Neural cell (in vitro differentiated cells): ENCODE data around the gene PRM2. TPM values are rescaled to one million over a fixed set of nuclear protein-coding genes. Genes with fewer than 3 reads are reported as not detected.

Experiments
- H2AFZ ChIP-seq: fragments of 200-600, 300-800 bp; sonication (generic), shearing (Covaris generic); 2 replicates; pipeline ENCODE4 v1.6.0; 2014; ENCODE audit warnings: low read depth, mild to moderate bottlenecking, antibody characterized with exemption, low read length, moderate library complexity
- H3F3A ChIP-seq: fragments of 200-600 bp; shearing (Covaris generic); 2 replicates; pipeline ENCODE4 v1.6.1; 2016; ENCODE audit warnings: mild to moderate bottlenecking, moderate library complexity, mixed read lengths, antibody characterized with exemption, low read length; ENCODE audit not compliant: insufficient read depth, poor library complexity, severe bottlenecking
- H3K27ac ChIP-seq: fragments of 200-600, 300-800 bp; sonication (generic), shearing (Covaris generic); 2 replicates; pipeline ENCODE4 v1.5.1; 2014; ENCODE audit warnings: mild to moderate bottlenecking, low read length, moderate library complexity
- H3K27me3 ChIP-seq: fragments of 300-800, 200-600 bp; sonication (generic), shearing (Covaris generic); 2 replicates; pipeline ENCODE4 v1.6.0; 2014; ENCODE audit warnings: mild to moderate bottlenecking, low read depth, low read length, moderate library complexity; ENCODE audit not compliant: insufficient read depth
- H3K36me3 ChIP-seq: fragments of 300-800, 200-600 bp; sonication (generic), shearing (Covaris generic); 2 replicates; pipeline ENCODE4 v1.5.1; 2014; ENCODE audit warnings: mild to moderate bottlenecking, antibody characterized with exemption, low read length, moderate library complexity; ENCODE audit not compliant: insufficient read depth
- H3K4me2 ChIP-seq: fragments of 300-800, 200-600 bp; sonication (generic), shearing (Covaris generic); 2 replicates; pipeline ENCODE4 v1.6.0; 2014; ENCODE audit warnings: mild to moderate bottlenecking, low read length
- H3K4me3 ChIP-seq: fragments of 300-800, 200-600 bp; sonication (generic), shearing (Covaris generic); 2 replicates; pipeline ENCODE4 v1.5.1; 2014; ENCODE audit warnings: mild to moderate bottlenecking, low read length, moderate library complexity
- H3K79me2 ChIP-seq: fragments of 200-600 bp; shearing (Covaris generic); replicated peaks from 2 replicates; pipeline ENCODE4 v1.6.0; 2014; ENCODE audit warnings: mild to moderate bottlenecking, low read length, moderate library complexity; ENCODE audit not compliant: insufficient read depth
- H3K9ac ChIP-seq: fragments of 300-800, 200-600 bp; sonication (generic), shearing (Covaris generic); 2 replicates; pipeline ENCODE4 v1.6.1; 2016; ENCODE audit warnings: mild to moderate bottlenecking, low read length, mixed read lengths
- H3K9me2 ChIP-seq: fragments of 200-600 bp; shearing (Covaris generic); 2 replicates; pipeline ENCODE4 v1.6.1; 2016; ENCODE audit warnings: mild to moderate bottlenecking, low read length, mixed read lengths; ENCODE audit not compliant: insufficient read depth
- H3K9me3 ChIP-seq: fragments of 200-600, 300-800 bp; sonication (generic), shearing (Covaris generic); 2 replicates; pipeline ENCODE4 v1.6.1; 2016; ENCODE audit warnings: mild to moderate bottlenecking, mixed run types, low read length, moderate library complexity, mixed read lengths
- H4K20me1 ChIP-seq: fragments of 200-600 bp; shearing (Covaris generic); 2 replicates; pipeline ENCODE4 v1.6.1; 2016; ENCODE audit warnings: mild to moderate bottlenecking, mixed run types; ENCODE audit not compliant: insufficient read depth
- POLR2AphosphoS5 ChIP-seq: IDR thresholded peaks from 2 replicates; pipeline ENCODE4 v1.6.1; 2012
- RAD21 ChIP-seq: fragments of 450-650 bp; conservative IDR thresholded peaks from 2 replicates; pipeline ENCODE4 v1.6.1; 2014; ENCODE audit warnings: antibody characterized with exemption, mild to moderate bottlenecking, moderate library complexity
- SMC3 ChIP-seq: fragments of 450-650 bp; conservative IDR thresholded peaks from 2 replicates; pipeline ENCODE4 v1.6.1; 2014; ENCODE audit warnings: antibody characterized with exemption, mild to moderate bottlenecking, moderate library complexity; ENCODE audit not compliant: poor library complexity
- TAF1 ChIP-seq: IDR thresholded peaks from 2 replicates; pipeline ENCODE4 v1.6.1; 2012; ENCODE audit warnings: low read depth
- polyA plus RNA-seq: library from polyadenylated mRNA; depleted of rRNA; stranded (reverse); fragments of >200 nt; gene quantifications from 2 replicates; pipeline ENCODE4 v1.2.3, GENCODE V29; 2014
- TF ChIP-seq, protein P1 (sequence below): IDR thresholded peaks from 2 replicates; pipeline ENCODE4 v1.6.1; 2012; ENCODE audit warnings: borderline replicate concordance

PRM2 gene
- polyA plus RNA-seq, 1 donor from 2014 or later = not detected

DNA sequence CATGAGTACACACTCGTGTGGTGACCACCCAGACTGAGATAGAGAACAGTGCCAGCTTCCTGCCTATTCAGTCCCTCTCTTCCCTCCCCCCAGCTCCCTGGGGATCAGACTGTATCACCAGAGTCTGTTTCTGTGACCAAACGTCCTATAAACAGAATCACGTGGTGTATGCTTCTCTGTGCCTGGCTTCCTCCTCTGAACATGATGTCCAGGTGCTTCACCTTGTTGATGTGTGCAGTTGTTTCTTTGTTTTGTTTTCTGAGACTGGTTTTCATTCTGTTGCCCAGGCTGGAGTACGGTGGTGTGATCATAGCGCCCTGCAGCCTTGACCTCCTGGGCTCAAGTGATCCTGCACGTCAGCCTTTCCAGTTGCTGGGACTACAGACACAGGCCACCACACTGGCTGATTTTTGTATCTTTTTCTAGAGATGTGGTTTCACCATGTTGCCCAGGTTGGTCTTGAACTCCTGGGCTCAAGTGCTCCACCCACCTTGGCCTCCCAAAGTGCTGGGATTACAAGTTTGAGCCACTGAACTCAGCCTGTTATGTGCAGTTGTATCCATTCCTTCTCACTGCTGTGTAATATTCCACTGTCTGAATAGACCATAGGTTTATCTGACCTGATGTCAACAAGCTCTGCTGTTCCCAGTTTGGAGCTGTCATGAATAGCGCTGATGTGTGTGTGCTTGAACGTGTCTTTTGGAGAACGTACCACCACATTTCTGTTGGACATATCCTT is 33.8 kb upstream of the PRM2 start:
- H3K36me3 ChIP-seq = no peaks in the 10 kb centered on the region
- H4K20me1 ChIP-seq = no peaks in the 10 kb centered on the region
- H3K9ac ChIP-seq = no peak overlapping the region
- no peaks in the 10 kb centered on the region for H3K27me3 ChIP-seq
- H3K27ac ChIP-seq = no peak overlapping the region
- H3K79me2 ChIP-seq = no peaks in the 10 kb centered on the region
- H3K9me3 ChIP-seq = no peaks in the 10 kb centered on the region
- H3K4me2 ChIP-seq = no peak overlapping the region
- TF ChIP-seq TAF1 (no peak), RAD21 (no peak)
- TF ChIP-seq, protein P1, sequence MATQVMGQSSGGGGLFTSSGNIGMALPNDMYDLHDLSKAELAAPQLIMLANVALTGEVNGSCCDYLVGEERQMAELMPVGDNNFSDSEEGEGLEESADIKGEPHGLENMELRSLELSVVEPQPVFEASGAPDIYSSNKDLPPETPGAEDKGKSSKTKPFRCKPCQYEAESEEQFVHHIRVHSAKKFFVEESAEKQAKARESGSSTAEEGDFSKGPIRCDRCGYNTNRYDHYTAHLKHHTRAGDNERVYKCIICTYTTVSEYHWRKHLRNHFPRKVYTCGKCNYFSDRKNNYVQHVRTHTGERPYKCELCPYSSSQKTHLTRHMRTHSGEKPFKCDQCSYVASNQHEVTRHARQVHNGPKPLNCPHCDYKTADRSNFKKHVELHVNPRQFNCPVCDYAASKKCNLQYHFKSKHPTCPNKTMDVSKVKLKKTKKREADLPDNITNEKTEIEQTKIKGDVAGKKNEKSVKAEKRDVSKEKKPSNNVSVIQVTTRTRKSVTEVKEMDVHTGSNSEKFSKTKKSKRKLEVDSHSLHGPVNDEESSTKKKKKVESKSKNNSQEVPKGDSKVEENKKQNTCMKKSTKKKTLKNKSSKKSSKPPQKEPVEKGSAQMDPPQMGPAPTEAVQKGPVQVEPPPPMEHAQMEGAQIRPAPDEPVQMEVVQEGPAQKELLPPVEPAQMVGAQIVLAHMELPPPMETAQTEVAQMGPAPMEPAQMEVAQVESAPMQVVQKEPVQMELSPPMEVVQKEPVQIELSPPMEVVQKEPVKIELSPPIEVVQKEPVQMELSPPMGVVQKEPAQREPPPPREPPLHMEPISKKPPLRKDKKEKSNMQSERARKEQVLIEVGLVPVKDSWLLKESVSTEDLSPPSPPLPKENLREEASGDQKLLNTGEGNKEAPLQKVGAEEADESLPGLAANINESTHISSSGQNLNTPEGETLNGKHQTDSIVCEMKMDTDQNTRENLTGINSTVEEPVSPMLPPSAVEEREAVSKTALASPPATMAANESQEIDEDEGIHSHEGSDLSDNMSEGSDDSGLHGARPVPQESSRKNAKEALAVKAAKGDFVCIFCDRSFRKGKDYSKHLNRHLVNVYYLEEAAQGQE = no peak
- no peaks in the 10 kb centered on the region for H3K9me2 ChIP-seq
- no peak overlapping the region for H2AFZ ChIP-seq
- no peak overlapping the region for H3K4me3 ChIP-seq
- no peaks in the 10 kb centered on the region for H3F3A ChIP-seq

DNA sequence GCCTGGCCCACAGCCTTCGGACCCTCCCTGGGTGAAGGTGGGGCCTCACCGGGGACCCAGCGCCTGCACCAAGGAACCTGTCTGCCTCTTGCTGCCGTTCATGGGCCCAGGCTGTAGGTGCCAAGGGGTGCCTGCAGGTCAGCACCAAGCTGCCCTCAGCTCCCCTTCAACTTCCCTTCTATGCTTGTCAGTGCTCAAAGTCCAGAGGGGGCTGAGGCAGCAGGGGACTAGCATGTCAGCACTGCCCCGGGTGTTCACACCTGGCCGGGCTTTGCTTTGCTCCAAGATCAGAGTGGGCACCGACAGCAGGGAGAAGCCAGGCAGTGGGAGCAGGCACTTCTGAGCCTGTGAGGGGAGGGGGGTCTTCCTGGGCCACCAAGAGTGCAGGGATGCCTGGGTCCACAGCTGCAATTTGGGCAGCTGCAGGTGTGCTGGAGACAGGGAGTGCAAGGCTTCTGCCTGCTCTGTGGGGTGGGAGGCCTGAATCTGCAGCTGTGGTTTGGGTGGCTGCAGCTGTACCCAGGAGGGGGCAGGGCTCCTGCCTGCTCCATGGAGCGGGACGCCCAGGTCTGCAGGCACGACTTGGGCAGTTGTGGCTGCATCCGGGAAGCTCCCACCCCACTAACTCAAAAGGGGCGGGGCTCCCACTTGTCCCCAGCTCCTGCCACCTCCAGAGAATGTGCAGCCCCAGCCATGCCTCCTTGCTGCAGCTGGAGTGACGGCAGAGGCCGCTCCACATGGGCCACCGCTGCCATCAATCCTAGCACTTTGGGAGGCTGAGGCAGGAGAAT is 32.4 kb upstream of the PRM2 start:
- Histone ChIP-seq H4K20me1 (no peaks in the 10 kb centered on the region), H3K4me2 (no peak overlapping the region), H3K9ac (no peak overlapping the region), H2AFZ (no peak overlapping the region), H3K36me3 (no peaks in the 10 kb centered on the region), H3K27me3 (no peaks in the 10 kb centered on the region), H3K27ac (no peak overlapping the region), H3K79me2 (no peaks in the 10 kb centered on the region), H3K9me2 (no peaks in the 10 kb centered on the region), H3K4me3 (no peak overlapping the region), H3F3A (no peaks in the 10 kb centered on the region), H3K9me3 (no peaks in the 10 kb centered on the region)
- TF ChIP-seq POLR2AphosphoS5 (no peak), SMC3 (no peak)
- TF ChIP-seq, protein P1 = no peak
